ENCODE measurements around the gene SNAP47.

The SNAP47 gene

GRCh38 chr1:227764019-227764391, 28.8 kb downstream of the SNAP47 start:
- no peak for DNase-seq (ENCODE audit: insufficient read length, low spot score)
- TF ChIP-seq POU2F2 (IDR thresholded peaks at IDR 0.05; ENCODE audit: low read depth, low read length) (no peak), SPI1 (IDR thresholded peaks at IDR 0.05; ENCODE audit: low read depth, low read length) (no peak), TAF1 (IDR thresholded peaks at IDR 0.05; ENCODE audit: low read depth, low read length) (no peak), POLR2AphosphoS5 (IDR thresholded peaks at IDR 0.05; ENCODE audit: low read depth, low read length) (no peak), PAX5 (IDR thresholded peaks at IDR 0.05; ENCODE audit: insufficient read depth, low read length, severe bottlenecking) (no peak), POLR2A (IDR thresholded peaks at IDR 0.05; ENCODE audit: low read depth, low read length) (no peak)
- FAIRE-seq, result no peak

GRCh38 chr1:227765261-227766014, 30.2 kb downstream of the SNAP47 start:
- TF ChIP-seq POU2F2 (IDR thresholded peaks at IDR 0.05; ENCODE audit: low read depth, low read length) (no peak), TAF1 (IDR thresholded peaks at IDR 0.05; ENCODE audit: low read depth, low read length) (no peak), PAX5 (IDR thresholded peaks at IDR 0.05; ENCODE audit: insufficient read depth, low read length, severe bottlenecking) (no peak), POLR2A (IDR thresholded peaks at IDR 0.05; ENCODE audit: low read depth, low read length) (no peak), POLR2AphosphoS5 (IDR thresholded peaks at IDR 0.05; ENCODE audit: low read depth, low read length) (no peak), SPI1 (IDR thresholded peaks at IDR 0.05; ENCODE audit: low read depth, low read length) (no peak)
- FAIRE-seq (no peak), DNase-seq (ENCODE audit: insufficient read length, low spot score) (no peak)

GRCh38 chr1:227766015-227766634, 30.9 kb downstream of the SNAP47 start:
- TF ChIP-seq POLR2AphosphoS5 (IDR thresholded peaks at IDR 0.05; ENCODE audit: low read depth, low read length) (no peak), SPI1 (IDR thresholded peaks at IDR 0.05; ENCODE audit: low read depth, low read length) (no peak), PAX5 (IDR thresholded peaks at IDR 0.05; ENCODE audit: insufficient read depth, low read length, severe bottlenecking) (no peak), TAF1 (IDR thresholded peaks at IDR 0.05; ENCODE audit: low read depth, low read length) (no peak), POU2F2 (IDR thresholded peaks at IDR 0.05; ENCODE audit: low read depth, low read length) (no peak), POLR2A (IDR thresholded peaks at IDR 0.05; ENCODE audit: low read depth, low read length) (no peak)
- DNase-seq (ENCODE audit: insufficient read length, low spot score), result no peak
- FAIRE-seq, result peak; percentile 52

- no peak for FAIRE-seq
- DNase-seq (ENCODE audit: insufficient read length, low spot score), result no peak
- TF ChIP-seq TAF1 (IDR thresholded peaks at IDR 0.05; ENCODE audit: low read depth, low read length) (no peak), POLR2A (IDR thresholded peaks at IDR 0.05; ENCODE audit: low read depth, low read length) (no peak), SPI1 (IDR thresholded peaks at IDR 0.05; ENCODE audit: low read depth, low read length) (no peak), POLR2AphosphoS5 (IDR thresholded peaks at IDR 0.05; ENCODE audit: low read depth, low read length) (no peak), POU2F2 (IDR thresholded peaks at IDR 0.05; ENCODE audit: low read depth, low read length) (no peak), PAX5 (IDR thresholded peaks at IDR 0.05; ENCODE audit: insufficient read depth, low read length, severe bottlenecking) (no peak)
These were observed 31.5 kb downstream of the SNAP47 start for GRCh38 chr1:227766653-227767277.

GRCh38 chr1:227767401-227768124, 32.3 kb downstream of the SNAP47 start:
- FAIRE-seq, result peak; percentile 81
- TF ChIP-seq POLR2A (IDR thresholded peaks at IDR 0.05; ENCODE audit: low read depth, low read length), result no peak
- no peak for TF ChIP-seq TAF1 (IDR thresholded peaks at IDR 0.05; ENCODE audit: low read depth, low read length)
- TF ChIP-seq POU2F2 (IDR thresholded peaks at IDR 0.05; ENCODE audit: low read depth, low read length), result no peak
- no peak for TF ChIP-seq SPI1 (IDR thresholded peaks at IDR 0.05; ENCODE audit: low read depth, low read length)
- no peak for TF ChIP-seq PAX5 (IDR thresholded peaks at IDR 0.05; ENCODE audit: insufficient read depth, low read length, severe bottlenecking)
- no peak for TF ChIP-seq POLR2AphosphoS5 (IDR thresholded peaks at IDR 0.05; ENCODE audit: low read depth, low read length)

GRCh38 chr1:227768125-227768439, 32.8 kb downstream of the SNAP47 start:
- FAIRE-seq (no peak), DNase-seq (ENCODE audit: insufficient read length, low spot score) (no peak)
- TF ChIP-seq POU2F2 (IDR thresholded peaks at IDR 0.05; ENCODE audit: low read depth, low read length) (no peak), PAX5 (IDR thresholded peaks at IDR 0.05; ENCODE audit: insufficient read depth, low read length, severe bottlenecking) (no peak)

More at GRCh38 chr1:227767401-227768124, 32.3 kb downstream of the SNAP47 start:
- no peak for DNase-seq (ENCODE audit: insufficient read length, low spot score)

- TF ChIP-seq POLR2A (IDR thresholded peaks at IDR 0.05; ENCODE audit: low read depth, low read length) (no peak), POLR2AphosphoS5 (IDR thresholded peaks at IDR 0.05; ENCODE audit: low read depth, low read length) (no peak), POU2F2 (IDR thresholded peaks at IDR 0.05; ENCODE audit: low read depth, low read length) (no peak), SPI1 (IDR thresholded peaks at IDR 0.05; ENCODE audit: low read depth, low read length) (no peak), PAX5 (IDR thresholded peaks at IDR 0.05; ENCODE audit: insufficient read depth, low read length, severe bottlenecking) (no peak), TAF1 (IDR thresholded peaks at IDR 0.05; ENCODE audit: low read depth, low read length) (no peak)
- FAIRE-seq, result no peak
- DNase-seq (ENCODE audit: insufficient read length, low spot score), result no peak
These were observed 33.4 kb downstream of the SNAP47 start for GRCh38 chr1:227768640-227769039.

- DNase-seq (ENCODE audit: insufficient read length, low spot score), result no peak
- no peak for TF ChIP-seq POLR2A (IDR thresholded peaks at IDR 0.05; ENCODE audit: low read depth, low read length)
- TF ChIP-seq TAF1 (IDR thresholded peaks at IDR 0.05; ENCODE audit: low read depth, low read length), result no peak
- no peak for TF ChIP-seq PAX5 (IDR thresholded peaks at IDR 0.05; ENCODE audit: insufficient read depth, low read length, severe bottlenecking)
- no peak for TF ChIP-seq POLR2AphosphoS5 (IDR thresholded peaks at IDR 0.05; ENCODE audit: low read depth, low read length)
- no peak for TF ChIP-seq SPI1 (IDR thresholded peaks at IDR 0.05; ENCODE audit: low read depth, low read length)
- no peak for TF ChIP-seq POU2F2 (IDR thresholded peaks at IDR 0.05; ENCODE audit: low read depth, low read length)
- FAIRE-seq, result no peak
These were observed 34.1 kb downstream of the SNAP47 start for GRCh38 chr1:227769047-227769935.

Data from GM12891 (cell line).